ENCODE measurements around the gene EIF3M. TPM values are rescaled to one million over a fixed set of nuclear protein-coding genes. Genes with fewer than 3 reads are reported as not detected.

Gene EIF3M
- polyA plus RNA-seq, 1 donor (not counting 4 experiments of a cell fraction or from before 2014, with no cell fraction given) = 593 TPM

DNA sequence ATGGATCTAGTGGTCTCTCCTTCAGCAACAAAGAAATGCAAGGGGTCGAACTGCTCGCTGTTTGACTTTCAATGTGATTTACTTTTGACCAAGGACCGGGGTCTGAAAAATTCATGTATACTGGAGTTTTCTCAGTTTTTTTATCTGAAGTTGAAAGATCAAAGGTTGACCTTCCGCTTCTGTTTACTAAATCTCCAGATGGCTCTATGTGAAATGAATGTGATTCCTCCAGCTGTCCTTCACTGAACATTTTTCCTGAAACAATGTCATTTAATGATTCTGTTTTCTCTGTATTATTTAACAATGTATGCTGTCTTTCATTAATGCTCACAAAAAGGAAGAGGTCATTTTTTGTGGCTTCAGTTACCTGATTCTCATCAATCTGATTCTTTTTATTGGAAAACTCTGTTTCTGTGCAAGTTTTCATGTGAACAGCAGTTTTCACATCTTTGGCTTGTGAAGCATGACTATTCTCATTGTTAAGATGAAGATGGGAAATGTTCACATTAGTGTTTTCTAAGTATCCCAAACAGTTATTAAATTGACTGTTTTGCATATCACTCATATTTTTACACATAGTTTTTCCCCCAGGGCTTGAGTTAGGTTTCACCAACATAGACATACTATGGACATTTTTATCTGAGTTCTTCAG lies 30.0 kb downstream of the EIF3M start:
- Histone ChIP-seq H2AFZ (ENCODE audit: control insufficient read depth, low read length) (no peak overlapping the region), H3K79me2 (ENCODE audit: control insufficient read depth, insufficient read depth, low read length) (no peaks in the 10 kb centered on the region), H3K9me3 (ENCODE audit: control insufficient read depth, low read depth, low read length) (no peaks in the 10 kb centered on the region), H3K27ac (ENCODE audit: control insufficient read depth, insufficient read depth, low read length) (no peak overlapping the region), H3K4me2 (ENCODE audit: control insufficient read depth, extremely low read depth, insufficient read depth, low read depth, low read length) (no peak overlapping the region), H3K4me3 (ENCODE audit: control insufficient read depth in 2 of 3, extremely low read depth in 1 of 3, insufficient read depth in 2 of 3, low read depth in 1 of 3, low read length in 3 of 3) (no peak overlapping the region), H3K27me3 (ENCODE audit: control insufficient read depth, extremely low read depth, insufficient read depth, low read length) (no peaks in the 10 kb centered on the region), H3K36me3 (ENCODE audit: control insufficient read depth in 2 of 2, extremely low read depth in 1 of 2, insufficient read depth in 2 of 2, low read length in 2 of 2) (no peaks in the 10 kb centered on the region), H3K4me1 (ENCODE audit: control insufficient read depth, extremely low read depth, insufficient read depth, low read length) (no peaks in the 10 kb centered on the region), H3K9ac (ENCODE audit: control insufficient read depth, extremely low read depth, insufficient read depth, low read length) (no peak overlapping the region), H4K20me1 (ENCODE audit: control insufficient read depth, extremely low read depth, insufficient read depth, low read length) (no peaks in the 10 kb centered on the region), H3K9me1 (ENCODE audit: control insufficient read depth, extremely low read depth, insufficient read depth, low read length) (no peaks in the 10 kb centered on the region)
- dilution Hi-C loops (cut with MboI; ENCODE audit: extremely low pct_ligation_motif_present, low sequenced_read_pairs) = no loop called here
- DNase-seq (ENCODE audit: low read depth, low spot score) = no peak
- no peak for TF ChIP-seq EZH2 (IDR thresholded peaks at IDR 0.05; ENCODE audit: low read length)
- TF ChIP-seq, protein P1, sequence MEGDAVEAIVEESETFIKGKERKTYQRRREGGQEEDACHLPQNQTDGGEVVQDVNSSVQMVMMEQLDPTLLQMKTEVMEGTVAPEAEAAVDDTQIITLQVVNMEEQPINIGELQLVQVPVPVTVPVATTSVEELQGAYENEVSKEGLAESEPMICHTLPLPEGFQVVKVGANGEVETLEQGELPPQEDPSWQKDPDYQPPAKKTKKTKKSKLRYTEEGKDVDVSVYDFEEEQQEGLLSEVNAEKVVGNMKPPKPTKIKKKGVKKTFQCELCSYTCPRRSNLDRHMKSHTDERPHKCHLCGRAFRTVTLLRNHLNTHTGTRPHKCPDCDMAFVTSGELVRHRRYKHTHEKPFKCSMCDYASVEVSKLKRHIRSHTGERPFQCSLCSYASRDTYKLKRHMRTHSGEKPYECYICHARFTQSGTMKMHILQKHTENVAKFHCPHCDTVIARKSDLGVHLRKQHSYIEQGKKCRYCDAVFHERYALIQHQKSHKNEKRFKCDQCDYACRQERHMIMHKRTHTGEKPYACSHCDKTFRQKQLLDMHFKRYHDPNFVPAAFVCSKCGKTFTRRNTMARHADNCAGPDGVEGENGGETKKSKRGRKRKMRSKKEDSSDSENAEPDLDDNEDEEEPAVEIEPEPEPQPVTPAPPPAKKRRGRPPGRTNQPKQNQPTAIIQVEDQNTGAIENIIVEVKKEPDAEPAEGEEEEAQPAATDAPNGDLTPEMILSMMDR (optimal IDR thresholded peaks at IDR 0.05 in 1 of 3, IDR thresholded peaks at IDR 0.05 in 1 of 3, conservative IDR thresholded peaks at IDR 0.05 in 1 of 3; ENCODE audit: extremely low read depth in 1 of 3, insufficient read depth in 2 of 3, low read length in 3 of 3) = no peak
- FAIRE-seq = no peak

DNA sequence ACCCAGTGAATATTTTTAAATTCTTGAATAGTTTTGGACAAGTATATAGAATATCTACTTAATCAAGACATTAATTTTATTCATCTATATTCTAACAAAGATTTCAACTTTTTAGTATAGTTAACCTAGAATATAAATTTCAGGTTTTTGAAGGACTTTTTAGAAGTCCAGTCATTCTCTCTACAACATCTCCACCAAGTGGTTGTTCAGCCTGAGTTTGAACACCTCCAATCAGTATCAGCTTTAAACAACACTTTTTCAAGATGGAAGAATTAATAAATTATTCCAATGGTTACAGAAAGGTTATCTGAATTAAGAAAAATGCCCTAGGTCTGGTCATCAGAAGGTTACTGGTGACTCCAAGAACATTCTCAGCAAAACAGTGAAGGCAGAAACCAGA lies 31.8 kb downstream of the EIF3M start:
- FAIRE-seq (no peak), DNase-seq (ENCODE audit: low read depth, low spot score) (no peak)
- Histone ChIP-seq H3K9me1 (ENCODE audit: control insufficient read depth, extremely low read depth, insufficient read depth, low read length) (no peaks in the 10 kb centered on the region), H3K27ac (ENCODE audit: control insufficient read depth, insufficient read depth, low read length) (no peak overlapping the region), H3K4me3 (ENCODE audit: control insufficient read depth in 2 of 3, extremely low read depth in 1 of 3, insufficient read depth in 2 of 3, low read depth in 1 of 3, low read length in 3 of 3) (no peak overlapping the region), H3K27me3 (ENCODE audit: control insufficient read depth, extremely low read depth, insufficient read depth, low read length) (no peaks in the 10 kb centered on the region), H3K36me3 (ENCODE audit: control insufficient read depth in 2 of 2, extremely low read depth in 1 of 2, insufficient read depth in 2 of 2, low read length in 2 of 2) (no peaks in the 10 kb centered on the region), H2AFZ (ENCODE audit: control insufficient read depth, low read length) (no peak overlapping the region), H3K9ac (ENCODE audit: control insufficient read depth, extremely low read depth, insufficient read depth, low read length) (no peak overlapping the region), H3K79me2 (ENCODE audit: control insufficient read depth, insufficient read depth, low read length) (no peaks in the 10 kb centered on the region), H3K4me2 (ENCODE audit: control insufficient read depth, extremely low read depth, insufficient read depth, low read depth, low read length) (no peak overlapping the region), H4K20me1 (ENCODE audit: control insufficient read depth, extremely low read depth, insufficient read depth, low read length) (no peaks in the 10 kb centered on the region), H3K4me1 (ENCODE audit: control insufficient read depth, extremely low read depth, insufficient read depth, low read length) (no peaks in the 10 kb centered on the region), H3K9me3 (ENCODE audit: control insufficient read depth, low read depth, low read length) (no peaks in the 10 kb centered on the region)
- dilution Hi-C loops (cut with MboI; ENCODE audit: extremely low pct_ligation_motif_present, low sequenced_read_pairs) = no loop called here
- no peak for TF ChIP-seq EZH2 (IDR thresholded peaks at IDR 0.05; ENCODE audit: low read length)
- TF ChIP-seq, protein P1 (optimal IDR thresholded peaks at IDR 0.05 in 1 of 3, IDR thresholded peaks at IDR 0.05 in 1 of 3, conservative IDR thresholded peaks at IDR 0.05 in 1 of 3; ENCODE audit: extremely low read depth in 1 of 3, insufficient read depth in 2 of 3, low read length in 3 of 3) = no peak

Measured in keratinocyte (primary cell).